Measurements from ENCODE around the gene DOCK1. TPM values are rescaled to one million over a fixed set of nuclear protein-coding genes. Genes with fewer than 3 reads are reported as not detected.

DOCK1 gene
- total RNA-seq, 2 experiments from 2014 or later: 0.22 to 0.29 TPM

DNA sequence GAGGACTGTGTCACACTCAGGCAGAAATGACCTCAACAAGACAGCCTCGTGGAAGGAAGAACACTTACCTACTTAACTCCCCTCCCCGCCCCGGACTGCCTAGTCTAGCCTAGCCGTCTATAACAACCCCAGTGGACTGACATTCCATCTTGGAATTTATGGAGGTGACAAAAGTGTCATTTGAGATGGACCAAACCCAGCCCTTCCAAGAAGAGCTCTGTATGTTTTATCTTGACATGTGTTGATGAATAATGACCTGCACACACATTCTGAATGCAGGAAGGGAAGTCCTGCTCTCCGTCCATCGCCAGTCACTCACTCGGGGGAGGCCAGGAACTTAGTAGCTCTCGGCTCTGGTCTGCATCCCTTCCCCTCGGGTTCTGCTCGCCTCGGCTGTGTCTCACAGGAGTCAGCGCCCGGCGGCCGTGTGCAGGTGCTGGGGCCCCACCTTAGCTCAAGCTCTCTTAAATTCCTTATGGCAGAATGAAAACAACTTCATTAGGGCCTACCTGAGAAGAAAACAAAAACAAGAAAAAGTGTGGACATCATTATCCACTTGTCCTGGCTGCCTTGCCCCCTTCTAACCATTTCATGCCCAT lies 503.0 kb downstream of the DOCK1 start:
- no peak for DNase-seq
- Mint-ChIP-seq H3K27ac (no peak overlapping the region), H3K36me3 (no peaks in the 10 kb centered on the region), H3K4me1 (ENCODE audit: low read depth) (no peaks in the 10 kb centered on the region), H3K4me3 (no peak overlapping the region), H3K27me3 (no peaks in the 10 kb centered on the region), H3K9me3 (no peaks in the 10 kb centered on the region)
- intact Hi-C loops (cut with micrococcal nuclease): no loop called here
- ChIA-PET POLR2A (no interaction called here), CTCF (no interaction called here)

DNA sequence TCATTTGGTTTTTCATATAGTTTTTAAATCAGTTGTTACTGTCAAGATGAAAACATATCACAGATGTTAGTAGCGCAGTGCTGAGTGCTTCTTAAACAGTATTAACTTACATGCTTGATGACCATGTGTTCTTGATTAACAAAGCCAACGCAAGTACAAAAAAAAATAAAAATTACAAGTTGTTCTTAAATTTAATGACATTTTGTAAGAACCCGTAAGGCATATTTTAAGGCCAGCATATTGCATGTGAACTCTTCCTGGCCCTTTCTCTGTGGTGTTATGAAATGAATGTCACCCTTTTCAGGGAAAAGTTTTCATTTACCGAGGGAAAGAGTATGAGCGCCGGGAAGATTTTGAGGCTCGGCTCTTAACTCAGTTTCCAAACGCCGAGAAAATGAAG lies 503.5 kb downstream of the DOCK1 start:
- CTCF ChIA-PET: no interaction called here
- no peaks in the 10 kb centered on the region for H3K9me3 Mint-ChIP-seq
- intact Hi-C loops (cut with micrococcal nuclease): no loop called here

DNA sequence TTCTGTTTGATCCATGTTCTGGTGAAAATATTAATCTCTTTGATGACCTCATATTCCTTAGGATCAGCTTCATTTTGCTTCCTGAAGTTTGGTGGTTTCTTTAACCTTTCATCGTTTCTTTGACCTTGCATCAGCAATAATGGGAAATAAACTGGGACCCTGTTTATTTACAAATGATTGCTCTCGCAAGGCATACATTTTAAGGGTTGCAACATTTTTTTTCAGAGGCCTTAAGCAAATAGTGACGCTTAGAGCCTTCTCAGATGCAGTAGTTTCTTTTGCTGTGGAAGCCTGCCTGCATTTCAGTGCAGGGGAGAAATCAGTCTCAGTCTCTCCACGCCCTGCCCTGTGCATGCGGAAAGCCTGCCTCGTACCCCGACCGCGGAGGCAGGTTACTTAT lies 504.8 kb downstream of the DOCK1 start:
- POLR2A ChIA-PET: no interaction called here
- Mint-ChIP-seq H3K9me3 (no peaks in the 10 kb centered on the region), H3K36me3 (no peaks in the 10 kb centered on the region), H3K27me3 (no peaks in the 10 kb centered on the region), H3K4me3 (no peak overlapping the region), H3K27ac (no peak overlapping the region), H3K4me1 (ENCODE audit: low read depth) (no peaks in the 10 kb centered on the region)
- CTCF ChIA-PET: no interaction called here
- no peak for DNase-seq
- intact Hi-C loops (cut with micrococcal nuclease): no loop called here

More for the DNA sequence above, 503.5 kb downstream of the DOCK1 start:
- no peaks in the 10 kb centered on the region for H3K36me3 Mint-ChIP-seq
- no peaks in the 10 kb centered on the region for H3K27me3 Mint-ChIP-seq
- POLR2A ChIA-PET: no interaction called here
- DNase-seq: no peak
- no peak overlapping the region for H3K27ac Mint-ChIP-seq
- no peak overlapping the region for H3K4me3 Mint-ChIP-seq
- H3K4me1 Mint-ChIP-seq (ENCODE audit: low read depth): no peaks in the 10 kb centered on the region

DNA sequence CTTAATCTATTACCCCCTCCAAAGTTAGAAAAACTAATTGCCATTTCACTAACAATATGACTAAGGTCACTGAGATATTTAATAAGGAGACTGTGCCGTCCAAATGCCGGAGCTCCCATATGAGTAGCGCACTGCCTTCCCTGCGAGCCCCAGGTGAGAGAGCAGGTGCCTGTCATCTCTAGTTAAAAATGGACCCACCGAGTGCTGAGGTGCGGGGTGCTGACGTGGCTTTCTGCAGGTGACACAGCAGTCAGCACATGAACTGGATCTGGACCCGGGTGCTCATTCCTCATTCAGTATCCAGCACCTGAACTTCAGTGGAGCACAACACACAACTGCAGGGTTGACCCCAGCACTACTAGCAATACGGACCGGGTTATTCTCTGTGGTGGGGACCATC lies 505.8 kb downstream of the DOCK1 start:
- no peak overlapping the region for H3K27ac Mint-ChIP-seq
- no peak for DNase-seq
- no peaks in the 10 kb centered on the region for H3K36me3 Mint-ChIP-seq
- ChIA-PET CTCF (no interaction called here), POLR2A (no interaction called here)
- intact Hi-C loops (cut with micrococcal nuclease): no loop called here
- no peaks in the 10 kb centered on the region for H3K9me3 Mint-ChIP-seq
- no peaks in the 10 kb centered on the region for H3K4me1 Mint-ChIP-seq (ENCODE audit: low read depth)
- no peaks in the 10 kb centered on the region for H3K27me3 Mint-ChIP-seq
- no peak overlapping the region for H3K4me3 Mint-ChIP-seq

DNA sequence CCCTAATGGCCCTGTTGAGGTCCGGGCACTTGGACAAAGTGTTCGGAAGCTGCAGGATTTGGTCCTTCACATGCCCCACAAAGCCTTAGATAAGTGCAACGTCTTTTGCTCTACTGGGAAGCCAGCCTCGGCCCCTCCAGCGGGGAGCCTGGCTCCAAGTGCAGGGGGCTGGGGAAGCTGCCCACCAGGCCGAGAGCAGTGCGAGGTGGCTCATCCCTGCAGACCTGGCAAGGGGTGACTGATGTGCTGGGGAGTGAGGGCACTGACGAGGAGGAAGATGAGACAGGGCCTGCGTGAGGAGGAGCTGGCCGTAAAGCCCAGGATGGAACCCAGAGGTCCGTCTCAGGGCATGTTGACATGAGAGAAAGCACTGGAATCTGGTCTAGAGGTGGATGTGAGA lies 508.1 kb downstream of the DOCK1 start:
- CTCF ChIA-PET: interaction anchor here (0.5 kb wide), 1 partner anchor 263 kb away, joined by 3 read pairs; no protein-coding TSS in a partner anchor
- no peak for DNase-seq
- Mint-ChIP-seq H3K36me3 (no peaks in the 10 kb centered on the region), H3K4me3 (no peak overlapping the region), H3K4me1 (ENCODE audit: low read depth) (no peaks in the 10 kb centered on the region), H3K9me3 (no peaks in the 10 kb centered on the region), H3K27ac (no peak overlapping the region), H3K27me3 (no peaks in the 10 kb centered on the region)
- intact Hi-C loops (cut with micrococcal nuclease): no loop called here
- POLR2A ChIA-PET: no interaction called here

DNA sequence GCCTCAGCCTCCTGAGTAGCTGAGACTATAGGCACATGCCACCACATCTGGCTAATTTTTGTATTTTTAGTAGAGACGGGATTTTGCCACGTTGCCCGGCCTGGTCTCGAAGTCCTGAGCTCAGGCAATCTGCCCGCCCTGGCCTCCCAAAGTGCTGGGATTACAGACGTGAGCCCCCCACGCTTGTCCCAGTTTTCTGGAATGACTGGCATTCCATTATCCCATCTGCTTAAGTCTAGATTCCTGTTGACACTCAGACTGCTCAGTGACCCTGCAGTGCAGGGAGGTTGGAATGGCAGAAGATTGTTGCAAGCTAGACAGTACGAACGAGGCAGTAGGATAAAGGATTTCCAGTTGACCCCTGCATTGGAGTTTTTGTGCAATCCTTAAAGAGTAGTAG lies 508.8 kb downstream of the DOCK1 start:
- Mint-ChIP-seq H3K27me3 (no peaks in the 10 kb centered on the region), H3K9me3 (no peaks in the 10 kb centered on the region), H3K27ac (no peak overlapping the region), H3K4me3 (no peak overlapping the region), H3K36me3 (no peaks in the 10 kb centered on the region), H3K4me1 (ENCODE audit: low read depth) (no peaks in the 10 kb centered on the region)
- intact Hi-C loops (cut with micrococcal nuclease): no loop called here
- CTCF ChIA-PET: no interaction called here
- DNase-seq: no peak
- POLR2A ChIA-PET: no interaction called here

DNA sequence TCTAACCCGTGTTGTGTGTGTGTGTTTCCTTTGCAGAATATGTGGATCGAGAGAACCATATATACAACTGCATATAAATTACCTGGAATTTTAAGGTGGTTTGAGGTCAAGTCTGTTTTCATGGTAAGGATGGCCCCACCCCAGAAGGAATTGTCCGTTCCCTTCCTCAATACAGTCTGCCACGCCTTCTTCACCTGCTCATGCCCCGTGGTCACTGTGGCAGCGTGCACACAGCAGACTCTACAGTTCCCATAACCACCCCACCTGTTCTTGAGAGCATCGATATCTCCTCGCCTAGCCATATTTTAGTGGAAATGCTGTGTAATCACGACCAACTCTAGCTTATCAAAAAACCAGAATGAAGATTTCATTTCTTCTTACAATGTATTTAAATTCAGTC lies 509.9 kb downstream of the DOCK1 start:
- Mint-ChIP-seq H3K9me3 (no peaks in the 10 kb centered on the region), H3K27ac (no peak overlapping the region), H3K4me3 (no peak overlapping the region), H3K4me1 (ENCODE audit: low read depth) (no peaks in the 10 kb centered on the region), H3K27me3 (no peaks in the 10 kb centered on the region), H3K36me3 (no peaks in the 10 kb centered on the region)
- ChIA-PET CTCF (no interaction called here), POLR2A (no interaction called here)
- intact Hi-C loops (cut with micrococcal nuclease): no loop called here
- DNase-seq: no peak

DNA sequence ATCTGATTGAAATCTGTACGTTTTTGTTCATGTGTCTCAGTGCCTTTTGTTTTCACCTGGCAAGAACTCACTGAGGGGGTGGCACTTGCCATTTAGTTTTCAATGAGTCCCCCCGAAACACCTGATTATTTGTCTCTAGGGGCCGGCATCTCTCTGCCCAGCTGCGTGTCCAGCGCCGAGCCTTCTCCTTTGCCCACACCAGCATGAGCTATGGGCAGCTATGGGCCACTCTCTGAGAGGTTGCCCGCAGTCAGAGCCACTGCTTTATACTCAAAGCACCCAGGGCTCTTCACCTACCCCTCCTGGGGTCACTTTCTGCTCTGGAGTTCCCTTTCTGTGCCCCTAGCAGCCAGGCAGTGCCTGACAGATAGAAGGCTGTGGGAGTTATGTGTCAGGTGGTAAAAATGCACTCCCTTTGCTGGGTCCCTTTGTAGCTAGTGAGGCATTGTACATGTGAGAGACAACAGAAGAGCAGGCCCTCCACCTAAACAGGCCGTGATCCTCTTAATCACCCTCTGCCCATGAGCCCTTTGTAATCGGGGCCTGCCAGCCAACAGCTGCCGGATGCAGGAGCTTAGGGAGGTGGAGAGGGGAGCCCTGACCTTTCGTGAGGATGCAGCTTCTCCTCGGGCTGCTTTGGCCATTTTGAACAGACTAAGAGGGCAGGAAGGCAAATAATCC lies 510.8 kb downstream of the DOCK1 start:
- no peaks in the 10 kb centered on the region for H3K9me3 Mint-ChIP-seq
- H3K4me3 Mint-ChIP-seq: no peak overlapping the region
- intact Hi-C loops (cut with micrococcal nuclease): no loop called here
- no peak for DNase-seq
- no peaks in the 10 kb centered on the region for H3K27me3 Mint-ChIP-seq
- no peaks in the 10 kb centered on the region for H3K36me3 Mint-ChIP-seq
- ChIA-PET POLR2A (no interaction called here), CTCF (no interaction called here)
- H3K27ac Mint-ChIP-seq: no peak overlapping the region
- no peaks in the 10 kb centered on the region for H3K4me1 Mint-ChIP-seq (ENCODE audit: low read depth)

DNA sequence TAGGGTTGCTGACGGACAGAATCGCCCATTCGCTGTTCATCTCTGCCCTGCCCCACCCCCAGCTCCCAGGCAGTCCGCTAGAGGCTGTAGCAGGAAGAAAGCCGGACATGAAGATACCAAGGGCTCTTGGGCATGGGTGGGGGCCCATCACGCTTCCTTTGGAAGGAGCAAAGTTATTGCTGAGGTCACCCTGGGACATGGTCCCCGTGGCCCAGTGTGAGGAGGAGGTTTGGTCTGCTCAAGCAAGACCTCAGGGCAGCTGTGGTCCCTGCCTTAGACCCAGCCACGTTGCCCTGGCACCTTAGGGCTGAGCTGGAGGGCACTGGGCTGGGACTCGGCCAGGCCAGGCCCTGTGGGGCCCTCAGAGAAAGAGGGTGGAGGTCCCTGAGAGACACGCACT lies 511.8 kb downstream of the DOCK1 start:
- no peak overlapping the region for H3K27ac Mint-ChIP-seq
- no peak for DNase-seq
- no peaks in the 10 kb centered on the region for H3K9me3 Mint-ChIP-seq
- H3K4me3 Mint-ChIP-seq: no peak overlapping the region
- intact Hi-C loops (cut with micrococcal nuclease): no loop called here
- H3K36me3 Mint-ChIP-seq: no peaks in the 10 kb centered on the region
- no peaks in the 10 kb centered on the region for H3K4me1 Mint-ChIP-seq (ENCODE audit: low read depth)
- ChIA-PET CTCF (no interaction called here), POLR2A (no interaction called here)
- H3K27me3 Mint-ChIP-seq: no peaks in the 10 kb centered on the region

DNA sequence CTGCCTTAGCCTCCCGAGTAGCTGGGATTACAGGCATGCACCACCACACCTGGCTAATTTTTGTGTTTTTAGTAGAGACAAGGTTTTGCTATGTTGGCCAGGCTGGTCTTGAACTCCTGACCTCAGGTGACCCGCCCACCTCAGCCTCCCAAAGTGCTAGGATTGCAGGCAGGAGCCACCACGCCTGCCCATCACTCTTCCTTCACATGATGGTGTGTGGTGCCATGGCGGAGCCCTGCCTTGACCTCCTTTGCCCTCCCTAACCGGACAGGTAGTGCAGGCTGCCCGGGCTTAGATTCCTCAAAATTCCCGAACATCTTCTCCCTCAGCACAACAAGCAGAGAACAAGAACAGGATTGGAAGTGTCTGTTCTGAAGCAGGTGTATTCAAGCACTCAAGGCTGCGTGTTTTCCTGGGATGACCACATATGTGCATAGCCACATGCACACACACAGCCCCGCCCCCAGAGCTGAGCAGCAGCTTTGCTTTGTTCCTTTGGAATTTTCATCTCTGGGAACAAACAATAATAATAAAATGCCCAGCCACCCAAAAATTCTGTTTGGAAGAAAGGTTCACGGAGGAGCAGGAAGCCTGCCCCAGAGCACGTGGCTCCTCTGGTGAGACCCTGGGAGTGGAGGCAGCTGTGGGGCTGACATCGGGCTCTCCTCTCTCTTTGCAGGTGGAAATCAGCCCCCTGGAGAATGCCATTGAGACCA lies 512.6 kb downstream of the DOCK1 start:
- Mint-ChIP-seq H3K27ac (no peak overlapping the region), H3K27me3 (no peaks in the 10 kb centered on the region), H3K4me1 (ENCODE audit: low read depth) (no peaks in the 10 kb centered on the region), H3K36me3 (no peaks in the 10 kb centered on the region), H3K9me3 (no peaks in the 10 kb centered on the region), H3K4me3 (no peak overlapping the region)
- POLR2A ChIA-PET: no interaction called here
- CTCF ChIA-PET: no interaction called here
- no peak for DNase-seq
- intact Hi-C loops (cut with micrococcal nuclease): no loop called here

DNA sequence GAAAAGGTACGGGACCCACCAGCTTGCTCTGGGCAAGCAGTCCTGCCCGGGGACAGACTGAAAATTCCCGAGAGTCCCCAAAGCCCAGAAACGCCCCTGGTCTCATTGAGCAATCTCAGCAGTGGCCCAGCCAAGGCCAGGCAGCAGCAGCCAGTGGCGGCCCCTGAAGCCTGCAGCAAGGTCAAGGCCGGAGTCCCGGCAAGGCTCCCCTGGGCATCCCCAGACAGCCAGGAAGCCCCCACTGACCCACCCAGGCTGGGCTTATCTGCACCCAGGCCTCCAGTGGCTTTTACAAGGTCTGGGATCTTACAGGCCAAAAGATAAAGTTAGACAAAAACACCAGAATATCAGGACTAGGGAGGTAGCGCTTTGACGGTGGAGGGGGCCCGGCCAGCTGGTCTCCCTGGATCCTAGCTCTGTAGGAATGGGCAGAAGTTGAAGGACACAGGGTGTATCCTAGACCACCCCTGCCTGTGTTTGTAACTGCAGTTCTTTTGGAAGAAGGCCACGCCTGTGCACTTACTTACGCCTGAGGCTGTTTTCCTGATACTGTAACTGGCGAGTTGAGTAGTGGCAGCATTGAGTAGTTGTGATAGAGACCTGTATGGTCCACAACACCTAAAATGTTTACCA lies 513.4 kb downstream of the DOCK1 start:
- Mint-ChIP-seq H3K9me3 (no peaks in the 10 kb centered on the region), H3K4me3 (no peak overlapping the region), H3K4me1 (ENCODE audit: low read depth) (no peaks in the 10 kb centered on the region), H3K27me3 (no peaks in the 10 kb centered on the region), H3K36me3 (no peaks in the 10 kb centered on the region), H3K27ac (no peak overlapping the region)
- no peak for DNase-seq
- CTCF ChIA-PET: no interaction called here
- intact Hi-C loops (cut with micrococcal nuclease): no loop called here
- POLR2A ChIA-PET: no interaction called here

DNA sequence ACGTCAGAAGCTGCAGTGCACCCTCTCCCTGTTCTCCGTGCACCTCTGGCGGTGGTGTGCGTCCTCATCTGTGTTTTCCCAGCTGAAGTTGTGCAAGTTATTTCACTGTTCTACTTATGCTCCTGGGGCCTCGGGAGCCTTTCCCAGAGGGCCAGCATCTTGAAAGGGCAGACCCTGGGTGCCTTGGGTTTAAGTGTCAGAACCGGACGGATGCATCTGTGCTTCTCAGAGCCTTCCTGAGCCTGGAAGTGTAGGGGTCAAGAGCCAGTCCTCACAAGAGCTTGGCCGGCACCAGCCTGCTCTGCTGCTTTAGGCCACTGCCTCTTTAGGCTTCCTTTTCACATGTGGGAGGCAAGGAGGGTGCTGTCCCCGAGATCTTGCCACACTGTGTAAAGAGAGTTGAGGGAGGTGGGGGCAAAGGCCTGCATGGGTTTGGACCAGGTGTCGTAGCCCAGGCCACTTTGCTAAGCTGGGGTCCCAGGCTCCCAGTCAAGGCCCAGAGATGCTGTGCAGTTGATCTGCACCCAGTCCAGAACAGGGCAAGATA lies 515.0 kb downstream of the DOCK1 start:
- Mint-ChIP-seq H3K9me3 (no peaks in the 10 kb centered on the region), H3K4me3 (no peak overlapping the region), H3K36me3 (no peaks in the 10 kb centered on the region), H3K27ac (no peak overlapping the region), H3K4me1 (ENCODE audit: low read depth) (no peaks in the 10 kb centered on the region), H3K27me3 (no peaks in the 10 kb centered on the region)
- ChIA-PET CTCF (no interaction called here), POLR2A (no interaction called here)
- no peak for DNase-seq
- intact Hi-C loops (cut with micrococcal nuclease): no loop called here
